GM18498 (cell line): ENCODE data around the gene CITED2.
"Not testable (repeated sequence)": the region's sequence is repeated elsewhere in the genome, so short reads cannot be mapped to it uniquely, and the experiment has no call there.

Experiments used
- ATAC-seq: cut with Tn5 transposase; IDR thresholded peaks from one replicate; pipeline ENCODE4 v1.9.1; 2021; ENCODE audit warnings: mild to moderate bottlenecking, moderate library complexity; ENCODE audit not compliant: unreplicated experiment

Gene CITED2

GRCh38 chr6:139367810-139368351 lies 6.6 kb downstream of the CITED2 start:
- no peak for ATAC-seq

- ATAC-seq = no peak
Observed at GRCh38 chr6:139364982-139365379, 9.5 kb downstream of the CITED2 start.

GRCh38 chr6:139364302-139364981 lies 10.0 kb downstream of the CITED2 start:
- ATAC-seq = no peak

GRCh38 chr6:139363797-139364196 lies 10.7 kb downstream of the CITED2 start:
- not testable (repeated sequence) for ATAC-seq

- not testable (repeated sequence) for ATAC-seq
Observed at GRCh38 chr6:139363123-139363522, 11.3 kb downstream of the CITED2 start.

- no peak for ATAC-seq
Observed at GRCh38 chr6:139361211-139361610, 13.2 kb downstream of the CITED2 start.

GRCh38 chr6:139356924-139357323 lies 17.5 kb downstream of the CITED2 start:
- ATAC-seq = no peak

- ATAC-seq = no peak
Observed at GRCh38 chr6:139355777-139356445, 18.5 kb downstream of the CITED2 start.

- peak; percentile 75 for ATAC-seq
Observed at GRCh38 chr6:139355172-139355571, 19.3 kb downstream of the CITED2 start.

GRCh38 chr6:139354189-139354588 lies 20.3 kb downstream of the CITED2 start:
- no peak for ATAC-seq

- ATAC-seq = no peak
Observed at GRCh38 chr6:139349464-139350020, 24.9 kb downstream of the CITED2 start.

- ATAC-seq = no peak
Observed at GRCh38 chr6:139346392-139346791, 28.1 kb downstream of the CITED2 start.

GRCh38 chr6:139344186-139344963 lies 30.1 kb downstream of the CITED2 start:
- ATAC-seq = no peak

- no peak for ATAC-seq
Observed at GRCh38 chr6:139343052-139343750, 31.2 kb downstream of the CITED2 start.

GRCh38 chr6:139341060-139341459 lies 33.4 kb downstream of the CITED2 start:
- ATAC-seq = no peak

- no peak for ATAC-seq
Observed at GRCh38 chr6:139338795-139339194, 35.7 kb downstream of the CITED2 start.

- no peak for ATAC-seq
Observed at GRCh38 chr6:139337830-139338229, 36.6 kb downstream of the CITED2 start.

GRCh38 chr6:139337001-139337400 lies 37.4 kb downstream of the CITED2 start:
- ATAC-seq = no peak

GRCh38 chr6:139336488-139336887 lies 38.0 kb downstream of the CITED2 start:
- peak; percentile 59 for ATAC-seq

- no peak for ATAC-seq
Observed at GRCh38 chr6:139335447-139336210, 38.8 kb downstream of the CITED2 start.
